Loucy (cell line): Measurements from ENCODE around the gene FAM219A.

Experiments used
- H2AFZ ChIP-seq: fragments of 200-600 bp; sonication (generic); 2 replicates; pipeline ENCODE4 v1.6.0; 2016; ENCODE audit warnings: antibody characterized with exemption, mild to moderate bottlenecking, low read length, moderate library complexity
- H3F3A ChIP-seq: fragments of 200-600 bp; 2 replicates; pipeline ENCODE4 v1.6.0; 2016; ENCODE audit warnings: antibody characterized with exemption, low read depth, mild to moderate bottlenecking
- H3K27me3 ChIP-seq: fragments of 200-600 bp; sonication (generic); 2 replicates; pipeline ENCODE4 v1.6.1; 2014; ENCODE audit warnings: low read length, mild to moderate bottlenecking; ENCODE audit not compliant: insufficient read depth, poor library complexity, severe bottlenecking
- H3K36me3 ChIP-seq: fragments of 200-600 bp; sonication (generic); 2 replicates; pipeline ENCODE4 v1.6.1; 2016; ENCODE audit warnings: low read length; ENCODE audit not compliant: insufficient read depth
- H3K4me1 ChIP-seq: fragments of 200-600 bp; sonication (generic); 2 replicates; pipeline ENCODE4 v1.5.1; 2014; ENCODE audit warnings: low read length, mild to moderate bottlenecking; ENCODE audit not compliant: insufficient read depth, poor library complexity, severe bottlenecking
- H3K4me2 ChIP-seq: fragments of 200-600 bp; sonication (generic); 2 replicates; pipeline ENCODE4 v1.6.0; 2014; ENCODE audit warnings: antibody characterized with exemption, low read length, low read depth, mild to moderate bottlenecking; ENCODE audit not compliant: poor library complexity, severe bottlenecking
- H3K4me3 ChIP-seq: fragments of 200-600 bp; sonication (generic); 2 replicates; pipeline ENCODE4 v1.5.1; 2014; ENCODE audit warnings: low read length, mild to moderate bottlenecking, mixed read lengths; ENCODE audit not compliant: poor library complexity, severe bottlenecking
- H3K79me2 ChIP-seq: fragments of 200-600 bp; sonication (generic); 2 replicates; pipeline ENCODE4 v1.6.1; 2014; ENCODE audit warnings: low read length; ENCODE audit not compliant: insufficient read depth
- H3K9ac ChIP-seq: fragments of 200-600 bp; sonication (generic); 2 replicates; pipeline ENCODE4 v1.6.0; 2014; ENCODE audit warnings: mild to moderate bottlenecking, low read depth, low read length, moderate library complexity; ENCODE audit not compliant: poor library complexity, severe bottlenecking
- H3K9me2 ChIP-seq: fragments of 200-600 bp; sonication (generic); replicated peaks from 2 replicates; pipeline ENCODE4 v1.6.1; 2016; ENCODE audit warnings: low read depth, low read length, mixed read lengths
- H3K9me3 ChIP-seq: fragments of 200-600 bp; sonication (generic); 2 replicates; pipeline ENCODE4 v1.6.1; 2014; ENCODE audit warnings: mild to moderate bottlenecking, antibody characterized with exemption, low read length, low read depth; ENCODE audit not compliant: insufficient read depth
- H4K20me1 ChIP-seq: fragments of 200-600 bp; sonication (generic); 2 replicates; pipeline ENCODE4 v1.6.0; 2014; ENCODE audit warnings: antibody characterized with exemption, low read length, mild to moderate bottlenecking; ENCODE audit not compliant: insufficient read depth, poor library complexity, severe bottlenecking
- CTCF ChIP-seq: fragments of 200-600 bp; sonication (generic); conservative IDR thresholded peaks from 2 replicates; pipeline ENCODE4 v1.5.1; 2014; ENCODE audit warnings: mild to moderate bottlenecking, antibody characterized with exemption, low read length
- EZH2phosphoT487 ChIP-seq: fragments of 200-600 bp; IDR thresholded peaks from 2 replicates; pipeline ENCODE4 v1.6.1; 2018; ENCODE audit warnings: antibody characterized with exemption, mild to moderate bottlenecking, moderate library complexity, borderline replicate concordance

Gene FAM219A

GRCh38 chr9:34366365-34366764 is 92.0 kb downstream of the FAM219A start:
- H3K79me2 ChIP-seq: no peaks in the 10 kb centered on the region
- no peaks in the 10 kb centered on the region for H3K36me3 ChIP-seq
- no peak overlapping the region for H3K9ac ChIP-seq
- H3F3A ChIP-seq: no peaks in the 10 kb centered on the region
- H3K4me2 ChIP-seq: no peak overlapping the region
- H3K4me1 ChIP-seq: peaks cover 3% of the 10 kb centered on the region
- H3K27me3 ChIP-seq: no peaks in the 10 kb centered on the region
- TF ChIP-seq EZH2phosphoT487 (no peak), CTCF (no peak)
- no peak overlapping the region for H2AFZ ChIP-seq
- no peaks in the 10 kb centered on the region for H4K20me1 ChIP-seq
- H3K4me3 ChIP-seq: no peak overlapping the region
- H3K9me2 ChIP-seq: no peaks in the 10 kb centered on the region
- H3K9me3 ChIP-seq: peaks cover 3% of the 10 kb centered on the region; the same call in 1 of the 2 replicates

- Histone ChIP-seq H3K4me2 (no peak overlapping the region), H3K79me2 (no peaks in the 10 kb centered on the region), H3K27me3 (no peaks in the 10 kb centered on the region), H3K4me1 (peaks cover 3% of the 10 kb centered on the region), H3K9me3 (peaks cover 3% of the 10 kb centered on the region; the same call in 1 of the 2 replicates), H4K20me1 (no peaks in the 10 kb centered on the region), H3F3A (no peaks in the 10 kb centered on the region), H3K9me2 (no peaks in the 10 kb centered on the region), H3K4me3 (no peak overlapping the region), H3K9ac (no peak overlapping the region), H2AFZ (no peak overlapping the region), H3K36me3 (no peaks in the 10 kb centered on the region)
- TF ChIP-seq CTCF: no peak
- no peak for TF ChIP-seq EZH2phosphoT487
Observed at GRCh38 chr9:34365282-34365681, 93.1 kb downstream of the FAM219A start.

GRCh38 chr9:34363619-34364351 is 94.6 kb downstream of the FAM219A start:
- Histone ChIP-seq H3K36me3 (no peaks in the 10 kb centered on the region), H3K9me3 (peaks cover 3% of the 10 kb centered on the region; the same call in 1 of the 2 replicates), H2AFZ (no peak overlapping the region), H3K9ac (no peak overlapping the region), H3F3A (no peaks in the 10 kb centered on the region), H3K27me3 (no peaks in the 10 kb centered on the region), H3K9me2 (no peaks in the 10 kb centered on the region), H4K20me1 (no peaks in the 10 kb centered on the region), H3K4me3 (no peak overlapping the region), H3K79me2 (no peaks in the 10 kb centered on the region), H3K4me2 (no peak overlapping the region), H3K4me1 (peaks cover 3% of the 10 kb centered on the region)
- no peak for TF ChIP-seq CTCF
- TF ChIP-seq EZH2phosphoT487: no peak
